ENCODE measurements around the gene TUBA3E. TPM values are rescaled to one million over a fixed set of nuclear protein-coding genes. Genes with fewer than 3 reads are reported as not detected.
"Not testable (repeated sequence)": the region's sequence is repeated elsewhere in the genome, so short reads cannot be mapped to it uniquely, and the experiment has no call there.

Gene TUBA3E
- total and polyA plus RNA-seq, 2 of the 13 experiments (the other 11 are each of a cell fraction or from before 2014, with no cell fraction given), result not detected

DNA sequence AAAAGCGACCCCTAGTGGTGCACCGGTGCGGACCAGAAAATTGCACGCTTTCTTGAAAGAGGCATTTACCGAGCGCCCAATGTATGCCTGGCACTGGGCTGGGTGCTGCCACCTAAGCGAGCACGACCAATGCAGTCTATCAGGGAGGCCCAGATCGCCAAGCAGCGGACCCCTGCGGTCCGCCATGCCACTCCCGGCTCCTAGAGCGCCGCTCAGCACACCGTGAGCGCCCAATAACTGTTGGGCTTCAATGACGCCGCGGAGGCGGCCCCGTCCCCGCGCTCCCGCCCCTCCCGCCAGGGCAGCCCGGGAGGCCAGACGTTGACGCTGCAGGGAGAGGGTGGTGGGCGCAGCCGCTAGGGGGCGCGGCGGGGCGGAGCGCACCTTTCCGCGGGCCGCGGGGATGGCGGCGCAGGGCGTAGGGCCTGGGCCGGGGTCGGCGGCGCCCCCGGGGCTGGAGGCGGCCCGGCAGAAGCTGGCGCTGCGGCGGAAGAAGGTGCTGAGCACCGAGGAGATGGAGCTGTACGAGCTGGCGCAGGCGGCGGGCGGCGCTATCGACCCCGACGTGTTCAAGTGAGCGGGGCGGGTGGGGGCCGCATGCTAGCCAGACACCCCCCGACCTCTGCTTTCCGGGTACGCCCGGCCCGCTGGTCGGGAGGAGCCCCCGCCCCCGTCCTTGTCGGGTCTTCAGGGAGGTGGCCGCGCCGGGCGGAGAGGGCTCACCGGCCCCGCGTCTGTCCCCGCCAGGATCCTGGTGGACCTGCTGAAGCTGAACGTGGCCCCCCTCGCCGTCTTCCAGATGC lies 16.2 kb downstream of the TUBA3E start, which contains the start of gene MZT2B (continued):
- TF ChIP-seq, protein P1, sequence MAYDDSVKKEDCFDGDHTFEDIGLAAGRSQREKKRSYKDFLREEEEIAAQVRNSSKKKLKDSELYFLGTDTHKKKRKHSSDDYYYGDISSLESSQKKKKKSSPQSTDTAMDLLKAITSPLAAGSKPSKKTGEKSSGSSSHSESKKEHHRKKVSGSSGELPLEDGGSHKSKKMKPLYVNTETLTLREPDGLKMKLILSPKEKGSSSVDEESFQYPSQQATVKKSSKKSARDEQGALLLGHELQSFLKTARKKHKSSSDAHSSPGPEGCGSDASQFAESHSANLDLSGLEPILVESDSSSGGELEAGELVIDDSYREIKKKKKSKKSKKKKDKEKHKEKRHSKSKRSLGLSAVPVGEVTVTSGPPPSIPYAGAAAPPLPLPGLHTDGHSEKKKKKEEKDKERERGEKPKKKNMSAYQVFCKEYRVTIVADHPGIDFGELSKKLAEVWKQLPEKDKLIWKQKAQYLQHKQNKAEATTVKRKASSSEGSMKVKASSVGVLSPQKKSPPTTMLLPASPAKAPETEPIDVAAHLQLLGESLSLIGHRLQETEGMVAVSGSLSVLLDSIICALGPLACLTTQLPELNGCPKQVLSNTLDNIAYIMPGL (CRISPR knock-in tag; IDR thresholded peaks at IDR 0.05; ENCODE audit: borderline replicate concordance in 1 of 2, low read depth in 1 of 2), result peak; percentile 97 to 98
- TF ChIP-seq RBFOX2 (IDR thresholded peaks at IDR 0.05; ENCODE audit: low read depth, low read length) (peak; percentile 74), ZSCAN22 (CRISPR knock-in tag; IDR thresholded peaks at IDR 0.05) (0 out of 2 replicates have a peak, but pooled peaks have one; percentile 24), ZFY (CRISPR knock-in tag; IDR thresholded peaks at IDR 0.05) (peak; percentile 68), ZNF792 (CRISPR knock-in tag; IDR thresholded peaks at IDR 0.05) (0 out of 2 replicates have a peak, but pooled peaks have one; percentile 6), FOXA1 (CRISPR knock-in tag; IDR thresholded peaks at IDR 0.05) (peak; percentile 36; the same call in 1 of the 2 replicates), GFI1 (CRISPR knock-in tag; IDR thresholded peaks at IDR 0.05; ENCODE audit: borderline replicate concordance) (peak; percentile 16; the same call in 1 of the 2 replicates), SP1 (CRISPR knock-in tag; IDR thresholded peaks at IDR 0.05) (peak; percentile 76), ZNF430 (CRISPR knock-in tag; IDR thresholded peaks at IDR 0.05) (peak; percentile 77; the same call in 1 of the 2 replicates), MAX (IDR thresholded peaks at IDR 0.05) (peak; percentile 78), POLR2G (IDR thresholded peaks at IDR 0.05; ENCODE audit: low read depth, low read length) (peak; percentile 94), ZSCAN31 (CRISPR knock-in tag; IDR thresholded peaks at IDR 0.05; ENCODE audit: low read depth) (peak; percentile 67), ZNF589 (CRISPR knock-in tag; conservative IDR thresholded peaks at IDR 0.05) (peak; percentile 90; the same call in 1 of the 2 replicates)
- not testable (repeated sequence) for TF ChIP-seq FOXA1, SP1 (IDR thresholded peaks at IDR 0.05)
- TF ChIP-seq, protein P2, sequence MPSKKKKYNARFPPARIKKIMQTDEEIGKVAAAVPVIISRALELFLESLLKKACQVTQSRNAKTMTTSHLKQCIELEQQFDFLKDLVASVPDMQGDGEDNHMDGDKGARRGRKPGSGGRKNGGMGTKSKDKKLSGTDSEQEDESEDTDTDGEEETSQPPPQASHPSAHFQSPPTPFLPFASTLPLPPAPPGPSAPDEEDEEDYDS (CRISPR knock-in tag; IDR thresholded peaks at IDR 0.05), result peak; percentile 56
- TF ChIP-seq, protein P3, sequence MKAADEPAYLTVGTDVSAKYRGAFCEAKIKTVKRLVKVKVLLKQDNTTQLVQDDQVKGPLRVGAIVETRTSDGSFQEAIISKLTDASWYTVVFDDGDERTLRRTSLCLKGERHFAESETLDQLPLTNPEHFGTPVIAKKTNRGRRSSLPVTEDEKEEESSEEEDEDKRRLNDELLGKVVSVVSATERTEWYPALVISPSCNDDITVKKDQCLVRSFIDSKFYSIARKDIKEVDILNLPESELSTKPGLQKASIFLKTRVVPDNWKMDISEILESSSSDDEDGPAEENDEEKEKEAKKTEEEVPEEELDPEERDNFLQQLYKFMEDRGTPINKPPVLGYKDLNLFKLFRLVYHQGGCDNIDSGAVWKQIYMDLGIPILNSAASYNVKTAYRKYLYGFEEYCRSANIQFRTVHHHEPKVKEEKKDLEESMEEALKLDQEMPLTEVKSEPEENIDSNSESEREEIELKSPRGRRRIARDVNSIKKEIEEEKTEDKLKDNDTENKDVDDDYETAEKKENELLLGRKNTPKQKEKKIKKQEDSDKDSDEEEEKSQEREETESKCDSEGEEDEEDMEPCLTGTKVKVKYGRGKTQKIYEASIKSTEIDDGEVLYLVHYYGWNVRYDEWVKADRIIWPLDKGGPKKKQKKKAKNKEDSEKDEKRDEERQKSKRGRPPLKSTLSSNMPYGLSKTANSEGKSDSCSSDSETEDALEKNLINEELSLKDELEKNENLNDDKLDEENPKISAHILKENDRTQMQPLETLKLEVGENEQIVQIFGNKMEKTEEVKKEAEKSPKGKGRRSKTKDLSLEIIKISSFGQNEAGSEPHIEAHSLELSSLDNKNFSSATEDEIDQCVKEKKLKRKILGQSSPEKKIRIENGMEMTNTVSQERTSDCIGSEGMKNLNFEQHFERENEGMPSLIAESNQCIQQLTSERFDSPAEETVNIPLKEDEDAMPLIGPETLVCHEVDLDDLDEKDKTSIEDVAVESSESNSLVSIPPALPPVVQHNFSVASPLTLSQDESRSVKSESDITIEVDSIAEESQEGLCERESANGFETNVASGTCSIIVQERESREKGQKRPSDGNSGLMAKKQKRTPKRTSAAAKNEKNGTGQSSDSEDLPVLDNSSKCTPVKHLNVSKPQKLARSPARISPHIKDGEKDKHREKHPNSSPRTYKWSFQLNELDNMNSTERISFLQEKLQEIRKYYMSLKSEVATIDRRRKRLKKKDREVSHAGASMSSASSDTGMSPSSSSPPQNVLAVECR (CRISPR knock-in tag; IDR thresholded peaks at IDR 0.05; ENCODE audit: borderline replicate concordance), result peak; percentile 55; the same call in 1 of the 2 replicates
- TF ChIP-seq, protein P4, sequence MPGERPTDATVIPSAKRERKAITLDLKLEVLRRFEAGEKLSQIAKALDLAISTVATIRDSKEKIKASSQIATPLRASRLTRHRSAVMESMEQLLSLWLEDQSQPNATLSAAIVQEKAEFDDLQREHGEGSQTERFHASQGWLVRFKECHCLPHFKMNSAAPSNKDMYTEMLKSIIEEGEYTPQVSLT (CRISPR knock-in tag; IDR thresholded peaks at IDR 0.05; ENCODE audit: borderline replicate concordance, low read depth), result 0 out of 2 replicates have a peak, but pooled peaks have one; percentile 84
- TF ChIP-seq, protein P5, sequence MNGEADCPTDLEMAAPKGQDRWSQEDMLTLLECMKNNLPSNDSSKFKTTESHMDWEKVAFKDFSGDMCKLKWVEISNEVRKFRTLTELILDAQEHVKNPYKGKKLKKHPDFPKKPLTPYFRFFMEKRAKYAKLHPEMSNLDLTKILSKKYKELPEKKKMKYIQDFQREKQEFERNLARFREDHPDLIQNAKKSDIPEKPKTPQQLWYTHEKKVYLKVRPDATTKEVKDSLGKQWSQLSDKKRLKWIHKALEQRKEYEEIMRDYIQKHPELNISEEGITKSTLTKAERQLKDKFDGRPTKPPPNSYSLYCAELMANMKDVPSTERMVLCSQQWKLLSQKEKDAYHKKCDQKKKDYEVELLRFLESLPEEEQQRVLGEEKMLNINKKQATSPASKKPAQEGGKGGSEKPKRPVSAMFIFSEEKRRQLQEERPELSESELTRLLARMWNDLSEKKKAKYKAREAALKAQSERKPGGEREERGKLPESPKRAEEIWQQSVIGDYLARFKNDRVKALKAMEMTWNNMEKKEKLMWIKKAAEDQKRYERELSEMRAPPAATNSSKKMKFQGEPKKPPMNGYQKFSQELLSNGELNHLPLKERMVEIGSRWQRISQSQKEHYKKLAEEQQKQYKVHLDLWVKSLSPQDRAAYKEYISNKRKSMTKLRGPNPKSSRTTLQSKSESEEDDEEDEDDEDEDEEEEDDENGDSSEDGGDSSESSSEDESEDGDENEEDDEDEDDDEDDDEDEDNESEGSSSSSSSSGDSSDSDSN (CRISPR knock-in tag; IDR thresholded peaks at IDR 0.05), result peak; percentile 38

All from HepG2 (cell line).